ENCODE measurements around the gene TIMP1. TPM values are rescaled to one million over a fixed set of nuclear protein-coding genes. Genes with fewer than 3 reads are reported as not detected.

The TIMP1 gene
- total and polyA plus RNA-seq, 10 of the 15 experiments (the other 5 are each of a cell fraction or from before 2014, with no cell fraction given): 101 to 341 (median 134) TPM

DNA sequence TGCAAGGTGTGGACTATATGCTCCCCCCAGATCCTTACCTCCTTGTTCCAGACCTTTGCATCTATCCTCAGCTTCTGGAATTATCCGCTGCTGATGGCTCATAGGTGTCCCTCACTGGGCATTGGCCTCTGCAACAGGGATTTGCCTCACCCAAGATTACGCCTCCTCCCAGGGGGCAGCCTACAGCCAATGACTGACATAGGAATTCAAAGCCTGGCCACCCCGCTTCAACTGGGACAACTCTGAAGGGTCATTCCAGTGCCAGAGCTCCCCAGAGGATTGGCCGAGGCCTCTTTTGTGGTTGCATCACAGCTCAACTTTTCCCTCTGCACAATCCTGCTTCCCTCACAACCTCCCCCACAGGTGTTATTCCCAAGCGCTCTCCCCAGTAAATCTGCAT is 32.4 kb downstream of the TIMP1 start (continued):
- TF ChIP-seq, protein P1, sequence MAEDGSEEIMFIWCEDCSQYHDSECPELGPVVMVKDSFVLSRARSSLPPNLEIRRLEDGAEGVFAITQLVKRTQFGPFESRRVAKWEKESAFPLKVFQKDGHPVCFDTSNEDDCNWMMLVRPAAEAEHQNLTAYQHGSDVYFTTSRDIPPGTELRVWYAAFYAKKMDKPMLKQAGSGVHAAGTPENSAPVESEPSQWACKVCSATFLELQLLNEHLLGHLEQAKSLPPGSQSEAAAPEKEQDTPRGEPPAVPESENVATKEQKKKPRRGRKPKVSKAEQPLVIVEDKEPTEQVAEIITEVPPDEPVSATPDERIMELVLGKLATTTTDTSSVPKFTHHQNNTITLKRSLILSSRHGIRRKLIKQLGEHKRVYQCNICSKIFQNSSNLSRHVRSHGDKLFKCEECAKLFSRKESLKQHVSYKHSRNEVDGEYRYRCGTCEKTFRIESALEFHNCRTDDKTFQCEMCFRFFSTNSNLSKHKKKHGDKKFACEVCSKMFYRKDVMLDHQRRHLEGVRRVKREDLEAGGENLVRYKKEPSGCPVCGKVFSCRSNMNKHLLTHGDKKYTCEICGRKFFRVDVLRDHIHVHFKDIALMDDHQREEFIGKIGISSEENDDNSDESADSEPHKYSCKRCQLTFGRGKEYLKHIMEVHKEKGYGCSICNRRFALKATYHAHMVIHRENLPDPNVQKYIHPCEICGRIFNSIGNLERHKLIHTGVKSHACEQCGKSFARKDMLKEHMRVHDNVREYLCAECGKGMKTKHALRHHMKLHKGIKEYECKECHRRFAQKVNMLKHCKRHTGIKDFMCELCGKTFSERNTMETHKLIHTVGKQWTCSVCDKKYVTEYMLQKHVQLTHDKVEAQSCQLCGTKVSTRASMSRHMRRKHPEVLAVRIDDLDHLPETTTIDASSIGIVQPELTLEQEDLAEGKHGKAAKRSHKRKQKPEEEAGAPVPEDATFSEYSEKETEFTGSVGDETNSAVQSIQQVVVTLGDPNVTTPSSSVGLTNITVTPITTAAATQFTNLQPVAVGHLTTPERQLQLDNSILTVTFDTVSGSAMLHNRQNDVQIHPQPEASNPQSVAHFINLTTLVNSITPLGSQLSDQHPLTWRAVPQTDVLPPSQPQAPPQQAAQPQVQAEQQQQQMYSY (CRISPR knock-in tag; IDR thresholded peaks at IDR 0.05): no peak
- TF ChIP-seq SMARCA5 (IDR thresholded peaks at IDR 0.05) (no peak), ASH2L (IDR thresholded peaks at IDR 0.05; ENCODE audit: borderline replicate concordance, low read depth) (no peak), MEF2B (IDR thresholded peaks at IDR 0.05; ENCODE audit: partially characterized antibody, poor library complexity, severe bottlenecking) (no peak), POLR2AphosphoS5 (IDR thresholded peaks at IDR 0.05; ENCODE audit: low read length) (no peak), SMC3 (IDR thresholded peaks at IDR 0.05; ENCODE audit: borderline replicate concordance, low read length) (no peak), HDAC6 (IDR thresholded peaks at IDR 0.05; ENCODE audit: unreplicated experiment) (no peak), SUZ12 (IDR thresholded peaks at IDR 0.05; ENCODE audit: unreplicated experiment) (no peak)
- TF ChIP-seq, protein P2, sequence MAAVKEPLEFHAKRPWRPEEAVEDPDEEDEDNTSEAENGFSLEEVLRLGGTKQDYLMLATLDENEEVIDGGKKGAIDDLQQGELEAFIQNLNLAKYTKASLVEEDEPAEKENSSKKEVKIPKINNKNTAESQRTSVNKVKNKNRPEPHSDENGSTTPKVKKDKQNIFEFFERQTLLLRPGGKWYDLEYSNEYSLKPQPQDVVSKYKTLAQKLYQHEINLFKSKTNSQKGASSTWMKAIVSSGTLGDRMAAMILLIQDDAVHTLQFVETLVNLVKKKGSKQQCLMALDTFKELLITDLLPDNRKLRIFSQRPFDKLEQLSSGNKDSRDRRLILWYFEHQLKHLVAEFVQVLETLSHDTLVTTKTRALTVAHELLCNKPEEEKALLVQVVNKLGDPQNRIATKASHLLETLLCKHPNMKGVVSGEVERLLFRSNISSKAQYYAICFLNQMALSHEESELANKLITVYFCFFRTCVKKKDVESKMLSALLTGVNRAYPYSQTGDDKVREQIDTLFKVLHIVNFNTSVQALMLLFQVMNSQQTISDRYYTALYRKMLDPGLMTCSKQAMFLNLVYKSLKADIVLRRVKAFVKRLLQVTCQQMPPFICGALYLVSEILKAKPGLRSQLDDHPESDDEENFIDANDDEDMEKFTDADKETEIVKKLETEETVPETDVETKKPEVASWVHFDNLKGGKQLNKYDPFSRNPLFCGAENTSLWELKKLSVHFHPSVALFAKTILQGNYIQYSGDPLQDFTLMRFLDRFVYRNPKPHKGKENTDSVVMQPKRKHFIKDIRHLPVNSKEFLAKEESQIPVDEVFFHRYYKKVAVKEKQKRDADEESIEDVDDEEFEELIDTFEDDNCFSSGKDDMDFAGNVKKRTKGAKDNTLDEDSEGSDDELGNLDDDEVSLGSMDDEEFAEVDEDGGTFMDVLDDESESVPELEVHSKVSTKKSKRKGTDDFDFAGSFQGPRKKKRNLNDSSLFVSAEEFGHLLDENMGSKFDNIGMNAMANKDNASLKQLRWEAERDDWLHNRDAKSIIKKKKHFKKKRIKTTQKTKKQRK (IDR thresholded peaks at IDR 0.05; ENCODE audit: low read depth, low read length): no peak
- TF ChIP-seq, protein P3, sequence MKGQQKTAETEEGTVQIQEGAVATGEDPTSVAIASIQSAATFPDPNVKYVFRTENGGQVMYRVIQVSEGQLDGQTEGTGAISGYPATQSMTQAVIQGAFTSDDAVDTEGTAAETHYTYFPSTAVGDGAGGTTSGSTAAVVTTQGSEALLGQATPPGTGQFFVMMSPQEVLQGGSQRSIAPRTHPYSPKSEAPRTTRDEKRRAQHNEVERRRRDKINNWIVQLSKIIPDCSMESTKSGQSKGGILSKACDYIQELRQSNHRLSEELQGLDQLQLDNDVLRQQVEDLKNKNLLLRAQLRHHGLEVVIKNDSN (IDR thresholded peaks at IDR 0.05; ENCODE audit: borderline replicate concordance, extremely low read length, insufficient read depth, low read depth, low read length): no peak
- TF ChIP-seq, protein P4, sequence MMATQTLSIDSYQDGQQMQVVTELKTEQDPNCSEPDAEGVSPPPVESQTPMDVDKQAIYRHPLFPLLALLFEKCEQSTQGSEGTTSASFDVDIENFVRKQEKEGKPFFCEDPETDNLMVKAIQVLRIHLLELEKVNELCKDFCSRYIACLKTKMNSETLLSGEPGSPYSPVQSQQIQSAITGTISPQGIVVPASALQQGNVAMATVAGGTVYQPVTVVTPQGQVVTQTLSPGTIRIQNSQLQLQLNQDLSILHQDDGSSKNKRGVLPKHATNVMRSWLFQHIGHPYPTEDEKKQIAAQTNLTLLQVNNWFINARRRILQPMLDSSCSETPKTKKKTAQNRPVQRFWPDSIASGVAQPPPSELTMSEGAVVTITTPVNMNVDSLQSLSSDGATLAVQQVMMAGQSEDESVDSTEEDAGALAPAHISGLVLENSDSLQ (IDR thresholded peaks at IDR 0.05): no peak
- TF ChIP-seq, protein P5, sequence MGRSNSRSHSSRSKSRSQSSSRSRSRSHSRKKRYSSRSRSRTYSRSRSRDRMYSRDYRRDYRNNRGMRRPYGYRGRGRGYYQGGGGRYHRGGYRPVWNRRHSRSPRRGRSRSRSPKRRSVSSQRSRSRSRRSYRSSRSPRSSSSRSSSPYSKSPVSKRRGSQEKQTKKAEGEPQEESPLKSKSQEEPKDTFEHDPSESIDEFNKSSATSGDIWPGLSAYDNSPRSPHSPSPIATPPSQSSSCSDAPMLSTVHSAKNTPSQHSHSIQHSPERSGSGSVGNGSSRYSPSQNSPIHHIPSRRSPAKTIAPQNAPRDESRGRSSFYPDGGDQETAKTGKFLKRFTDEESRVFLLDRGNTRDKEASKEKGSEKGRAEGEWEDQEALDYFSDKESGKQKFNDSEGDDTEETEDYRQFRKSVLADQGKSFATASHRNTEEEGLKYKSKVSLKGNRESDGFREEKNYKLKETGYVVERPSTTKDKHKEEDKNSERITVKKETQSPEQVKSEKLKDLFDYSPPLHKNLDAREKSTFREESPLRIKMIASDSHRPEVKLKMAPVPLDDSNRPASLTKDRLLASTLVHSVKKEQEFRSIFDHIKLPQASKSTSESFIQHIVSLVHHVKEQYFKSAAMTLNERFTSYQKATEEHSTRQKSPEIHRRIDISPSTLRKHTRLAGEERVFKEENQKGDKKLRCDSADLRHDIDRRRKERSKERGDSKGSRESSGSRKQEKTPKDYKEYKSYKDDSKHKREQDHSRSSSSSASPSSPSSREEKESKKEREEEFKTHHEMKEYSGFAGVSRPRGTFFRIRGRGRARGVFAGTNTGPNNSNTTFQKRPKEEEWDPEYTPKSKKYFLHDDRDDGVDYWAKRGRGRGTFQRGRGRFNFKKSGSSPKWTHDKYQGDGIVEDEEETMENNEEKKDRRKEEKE (IDR thresholded peaks at IDR 0.05): no peak

All from GM12878 (cell line).